Endothelial cell of umbilical vein (primary cell): ENCODE data around the gene LDLRAD4. TPM values are rescaled to one million over a fixed set of nuclear protein-coding genes. Genes with fewer than 3 reads are reported as not detected.

Source experiments
- BruUV-seq: library from RNA; stranded (reverse); fragments of 400-500 nt; replicated peaks from 2 replicates; lab custom pipeline; 2021; lab: Mats Ljungman, UMichigan
- CTCF ChIA-PET: fragments of 300-600, 350-600 bp; sonication (Branson Sonifier 250); formaldehyde crosslinking; loops from one replicate; lab custom pipeline; 2021; ENCODE audit warnings: antibody characterized with exemption, inconsistent platforms; lab: Charles Lee
- POLR2A ChIA-PET: fragments of 300-600, 350-600 bp; sonication (Branson Sonifier 250); formaldehyde crosslinking; loops from one replicate; lab custom pipeline; 2021; ENCODE audit warnings: antibody characterized with exemption, inconsistent platforms; lab: Charles Lee
- DNase-seq: peaks from one replicate; pipeline ENCODE4 v3.0.0-alpha.2; 2011; ENCODE audit warnings: low read depth, low spot score
- FAIRE-seq: peaks from 2 replicates; lab custom pipeline; 2011; peaks lifted over from hg19 to GRCh38; lab: Jason Lieb, UNC
- H2AFZ ChIP-seq: 2 replicates; pipeline ENCODE4 v1.6.0; 2012; ENCODE audit warnings: low read depth, low read length, control low read depth, inconsistent platforms
- H3K27ac ChIP-seq: 2 replicates; pipeline ENCODE4 v1.5.1; 2011; ENCODE audit warnings: low read depth, mild to moderate bottlenecking, control low read depth, low read length, moderate library complexity; ENCODE audit not compliant: insufficient read depth
- H3K27me3 ChIP-seq, 2 experiments: 2 replicates each; pipeline versions ENCODE4 v1.6.0 to v1.6.1; 2011; ENCODE audit warnings: low read length in 2 of 2, mixed read lengths in 1 of 2; ENCODE audit not compliant: control insufficient read depth in 2 of 2, insufficient read depth in 2 of 2
- H3K36me3 ChIP-seq, 2 experiments: 2 replicates in 1 of 2; 3 replicates in 1 of 2; pipeline ENCODE4 v1.5.1; 2011; ENCODE audit warnings: low read length in 2 of 2, mild to moderate bottlenecking in 1 of 2, moderate library complexity in 1 of 2; ENCODE audit not compliant: control insufficient read depth in 2 of 2, insufficient read depth in 2 of 2; ENCODE audit errors: extremely low read depth in 1 of 2
- H3K4me1 ChIP-seq: 3 replicates; pipeline ENCODE4 v1.5.1; 2011; ENCODE audit warnings: mild to moderate bottlenecking, low read length; ENCODE audit not compliant: control insufficient read depth, insufficient read depth; ENCODE audit errors: extremely low read depth
- H3K4me2 ChIP-seq: 2 replicates; pipeline ENCODE4 v1.6.1; 2011; ENCODE audit warnings: low read length, control low read depth, mixed read lengths; ENCODE audit not compliant: insufficient read depth
- H3K4me3 ChIP-seq, 3 experiments: fragments of 200-600 bp in 1 of 3; sonication (generic), shearing (Covaris generic) in 1 of 3; replicated peaks in 1 of 3; 2 replicates each; pipeline ENCODE4 v1.5.1; 2011 to 2016; ENCODE audit warnings: control low read depth in 3 of 3, low read length in 3 of 3, mild to moderate bottlenecking in 2 of 3, inconsistent platforms in 1 of 3, low read depth in 1 of 3, moderate library complexity in 1 of 3; ENCODE audit not compliant: insufficient read depth in 1 of 3
- H3K79me2 ChIP-seq: 2 replicates; pipeline ENCODE4 v1.6.0; 2012; ENCODE audit warnings: low read length, inconsistent platforms; ENCODE audit not compliant: control insufficient read depth, insufficient read depth
- H3K9ac ChIP-seq: replicated peaks from 2 replicates; pipeline ENCODE3; 2011; ENCODE audit warnings: low read length, control low read depth; ENCODE audit not compliant: insufficient read depth; ENCODE audit errors: extremely low read depth
- H3K9me1 ChIP-seq: replicated peaks from 3 replicates; pipeline ENCODE4 v1.6.0; 2011; ENCODE audit warnings: mild to moderate bottlenecking, low read length; ENCODE audit not compliant: control insufficient read depth, insufficient read depth; ENCODE audit errors: extremely low read depth
- H3K9me3 ChIP-seq: replicated peaks from 2 replicates; pipeline ENCODE4 v1.5.1; 2012; ENCODE audit warnings: low read length, inconsistent platforms; ENCODE audit not compliant: control insufficient read depth, insufficient read depth
- H4K20me1 ChIP-seq: replicated peaks from 2 replicates; pipeline ENCODE3; 2011; ENCODE audit warnings: mild to moderate bottlenecking, low read length; ENCODE audit not compliant: control insufficient read depth, insufficient read depth; ENCODE audit errors: extremely low read depth
- CTCF ChIP-seq, 2 donors: IDR thresholded peaks; 1 replicate in 1 of 2; 2 replicates in 1 of 2; pipeline ENCODE4 v1.5.1; 2011; ENCODE audit warnings: low read length in 2 of 2, mild to moderate bottlenecking in 2 of 2, moderate library complexity in 2 of 2, control low read depth in 1 of 2, inconsistent platforms in 1 of 2, low read depth in 1 of 2; ENCODE audit not compliant: insufficient read depth in 1 of 2; ENCODE audit errors: extremely low read depth in 1 of 2
- EZH2 ChIP-seq: IDR thresholded peaks from 2 replicates; pipeline ENCODE4 v1.6.1; 2012; ENCODE audit warnings: borderline replicate concordance, low read depth, mild to moderate bottlenecking, moderate library complexity, low read length, inconsistent platforms; ENCODE audit not compliant: severe bottlenecking
- GATA2 ChIP-seq: IDR thresholded peaks from 2 replicates; pipeline ENCODE4 v1.7.0; 2011; ENCODE audit warnings: low read depth, mild to moderate bottlenecking, moderate library complexity, mixed read lengths, low read length; ENCODE audit not compliant: insufficient read length, insufficient read depth
- JUN ChIP-seq: IDR thresholded peaks from 2 replicates; pipeline ENCODE4 v1.6.1; 2011; ENCODE audit warnings: borderline replicate concordance, low read depth; ENCODE audit not compliant: insufficient read length, insufficient read depth
- MAX ChIP-seq: IDR thresholded peaks from 2 replicates; pipeline ENCODE4 v1.6.1; 2011; ENCODE audit not compliant: insufficient read depth, insufficient read length
- MYC ChIP-seq: IDR thresholded peaks from one replicate; pipeline ENCODE4 v1.6.1; 2011; ENCODE audit warnings: mild to moderate bottlenecking, low read depth, low read length
- POLR2A ChIP-seq: IDR thresholded peaks from 2 replicates; pipeline ENCODE4 v1.6.1; 2012; ENCODE audit warnings: low read depth, mild to moderate bottlenecking, control low read depth, low read length
- POLR2AphosphoS5 ChIP-seq: IDR thresholded peaks from 2 replicates; pipeline ENCODE4 v1.6.1; 2012; ENCODE audit warnings: low read depth, mild to moderate bottlenecking, control low read depth, low read length, moderate library complexity; ENCODE audit not compliant: insufficient read depth
- dilution Hi-C: fragments of 300-500 bp; cut with MboI; formaldehyde crosslinking; loops from one replicate; pipeline ENCODE4 v1.15.0; 2019; ENCODE audit warnings: low sequenced_read_pairs; ENCODE audit not compliant: extremely low pct_ligation_motif_present
- intact Hi-C: fragments of 100-400 bp; cut with micrococcal nuclease; formaldehyde crosslinking; loops from one replicate; pipeline ENCODE4 v1.10.0; 2022
- polyA plus RNA-seq, 4 experiments: library from polyadenylated mRNA; depleted of rRNA in 3 of 4; stranded (reverse) in 3 of 4; unstranded in 1 of 4; fragments of >200 nt; gene quantifications; 2 replicates each; pipeline versions ENCODE4 v1.2.1 to v1.2.3, GENCODE V29; 2011 to 2012; ENCODE audit warnings: missing spikeins in 1 of 4
- total RNA-seq: library from RNA; stranded (reverse); gene quantifications from 2 replicates; pipeline ENCODE4 v1.2.3, GENCODE V29; 2021

The LDLRAD4 gene
- total and polyA plus RNA-seq, 2 donors (not counting 3 experiments of a cell fraction or from before 2014, with no cell fraction given): 5.2 to 6.5 TPM

- no peak for DNase-seq
- intact Hi-C loops: no loop called here
- no peak for TF ChIP-seq POLR2A
- no peak for TF ChIP-seq JUN
- no peak for TF ChIP-seq MYC
- TF ChIP-seq MAX: no peak
- TF ChIP-seq CTCF (IDR thresholded peaks at IDR 0.05; ENCODE audit: extremely low read depth in 1 of 2, insufficient read depth in 1 of 2, low read depth in 1 of 2, low read length in 2 of 2): no peak
- TF ChIP-seq POLR2AphosphoS5: no peak
- no peak for TF ChIP-seq EZH2
- no peak for TF ChIP-seq GATA2
- Histone ChIP-seq H3K27ac (no peak overlapping the region), H2AFZ (no peak overlapping the region), H3K27me3 (no peaks in the 10 kb centered on the region), H3K4me1 (no peaks in the 10 kb centered on the region), H3K4me3 (no peak overlapping the region), H3K9ac (no peak overlapping the region), H4K20me1 (no peaks in the 10 kb centered on the region), H3K9me3 (no peaks in the 10 kb centered on the region), H3K9me1 (no peaks in the 10 kb centered on the region), H3K4me2 (no peak overlapping the region), H3K79me2 (no peaks in the 10 kb centered on the region), H3K36me3 (no peaks in the 10 kb centered on the region)
- FAIRE-seq: no peak
- ChIA-PET CTCF (interaction anchor here (1.1 to 1.3 kb wide), 3 partner anchors 8 to 44 kb away, joined by 3 to 4 read pairs (median 3); no protein-coding TSS in a partner anchor), POLR2A (no interaction called here)
- no TSS peak for BruUV-seq
- dilution Hi-C loops: no loop called here
Observed at GRCh38 chr18:13448335-13448795, 229.8 kb downstream of the LDLRAD4 start.
